GM18861 (cell line): ENCODE data around the gene FSTL1.

ENCODE experiments used
- ATAC-seq: cut with Tn5 transposase; IDR thresholded peaks from one replicate; pipeline ENCODE4 v1.9.1; 2021; ENCODE audit not compliant: unreplicated experiment

The FSTL1 gene

GRCh38 chr3:120450600-120451271 is at the start of gene FSTL1:
Gene FSTL1 (minus strand): TSS chr3:120450992. CDS start chr3:120450746, 246 bp downstream.
- no peak for ATAC-seq

GRCh38 chr3:120498556-120499346 is 48.0 kb upstream of the FSTL1 start:
- no peak for ATAC-seq

GRCh38 chr3:120497818-120498217 is 47.0 kb upstream of the FSTL1 start:
- no peak for ATAC-seq

GRCh38 chr3:120497336-120497735 is 46.5 kb upstream of the FSTL1 start:
- no peak for ATAC-seq

- no peak for ATAC-seq
These were observed 45.6 kb upstream of the FSTL1 start for GRCh38 chr3:120496278-120497002.

GRCh38 chr3:120495809-120496208 is 45.0 kb upstream of the FSTL1 start:
- no peak for ATAC-seq

- ATAC-seq: no peak
These were observed 41.3 kb upstream of the FSTL1 start for GRCh38 chr3:120492103-120492502.

- ATAC-seq: no peak
These were observed 38.6 kb upstream of the FSTL1 start for GRCh38 chr3:120489421-120489820.

- no peak for ATAC-seq
These were observed 37.5 kb upstream of the FSTL1 start for GRCh38 chr3:120488296-120488695.

GRCh38 chr3:120487191-120487650 is 36.4 kb upstream of the FSTL1 start:
- no peak for ATAC-seq

- no peak for ATAC-seq
These were observed 30.3 kb upstream of the FSTL1 start for GRCh38 chr3:120481081-120481480.

- no peak for ATAC-seq
These were observed 27.0 kb upstream of the FSTL1 start for GRCh38 chr3:120477781-120478180.

GRCh38 chr3:120475722-120476377 is 25.1 kb upstream of the FSTL1 start:
- no peak for ATAC-seq

GRCh38 chr3:120473896-120474675 is 23.3 kb upstream of the FSTL1 start:
- ATAC-seq: no peak

GRCh38 chr3:120473389-120473788 is 22.6 kb upstream of the FSTL1 start:
- ATAC-seq: no peak

GRCh38 chr3:120472121-120472844 is 21.5 kb upstream of the FSTL1 start:
- no peak for ATAC-seq

GRCh38 chr3:120471643-120472042 is 20.9 kb upstream of the FSTL1 start:
- ATAC-seq: no peak

GRCh38 chr3:120470870-120471269 is 20.1 kb upstream of the FSTL1 start:
- no peak for ATAC-seq

- no peak for ATAC-seq
These were observed 19.1 kb upstream of the FSTL1 start for GRCh38 chr3:120469882-120470301.

- no peak for ATAC-seq
These were observed 18.6 kb upstream of the FSTL1 start for GRCh38 chr3:120469440-120469839.
